Measurements from ENCODE around the gene PTK6.

- no peak for TF ChIP-seq SIN3A (IDR thresholded peaks at IDR 0.05; ENCODE audit: borderline replicate concordance, insufficient read depth, low read length)
- no peak for TF ChIP-seq TAF1 (IDR thresholded peaks at IDR 0.05; ENCODE audit: borderline replicate concordance, insufficient read depth, low read length)
Measured at GRCh38 chr20:63548542-63548941, 11.4 kb upstream of the PTK6 start.
